Epithelial cell of esophagus (primary cell): ENCODE results near the gene KLK12.

Experiments used
- DNase-seq: peaks from one replicate; pipeline ENCODE4 v3.0.0; 2010; ENCODE audit warnings: low read depth
- H3K4me3 ChIP-seq: 2 replicates; pipeline ENCODE4 v1.5.1; 2011; ENCODE audit warnings: mild to moderate bottlenecking, low read length, control low read depth
- CTCF ChIP-seq: IDR thresholded peaks from 2 replicates; pipeline ENCODE4 v1.5.1; 2011; ENCODE audit warnings: low read depth, mild to moderate bottlenecking, low read length, control low read depth, inconsistent platforms; ENCODE audit not compliant: insufficient read depth; ENCODE audit errors: missing control alignments

KLK12 gene

DNA sequence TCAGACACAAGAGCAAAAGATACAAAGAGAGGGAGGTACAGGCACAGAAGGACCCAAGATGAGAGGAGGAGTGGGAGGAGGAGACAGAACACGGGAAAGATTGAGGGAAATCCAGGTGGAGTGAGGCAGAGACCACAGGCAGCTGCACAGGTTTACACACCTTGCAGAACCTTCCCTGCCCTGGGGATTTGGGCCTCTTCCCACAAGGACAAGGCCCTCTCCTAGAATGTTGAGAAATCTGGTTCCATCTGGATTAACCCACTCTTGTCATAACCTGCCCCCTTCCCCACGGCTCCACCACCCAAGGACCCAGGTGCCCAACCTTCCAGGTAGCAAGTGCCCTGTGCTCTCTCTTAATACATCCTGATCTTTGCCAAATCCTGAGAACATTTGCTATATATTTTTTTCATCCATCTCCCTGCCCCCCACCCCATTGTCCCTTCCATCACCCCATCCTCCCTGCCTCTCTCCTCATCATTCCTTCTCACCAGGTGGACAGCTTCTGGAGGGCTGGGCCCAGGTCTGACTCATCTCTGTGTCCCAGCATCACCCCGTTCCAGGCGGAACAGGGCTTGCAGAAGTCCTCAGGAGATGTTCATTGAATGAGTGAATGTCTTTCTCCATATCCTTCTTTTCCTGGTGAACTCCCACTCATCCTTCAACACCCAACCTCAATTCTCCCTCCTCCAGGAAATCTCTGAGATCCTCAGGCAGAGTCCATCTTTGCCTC is 24.6 kb downstream of the KLK12 start:
- peak; percentile 53 for DNase-seq
- H3K4me3 ChIP-seq = no peak overlapping the region
- TF ChIP-seq CTCF = no peak

GRCh38 chr19:51009061-51009891 is 25.5 kb downstream of the KLK12 start:
- TF ChIP-seq CTCF = no peak
- no peak for DNase-seq
- H3K4me3 ChIP-seq = no peak overlapping the region

- no peak for DNase-seq
- no peak overlapping the region for H3K4me3 ChIP-seq
- no peak for TF ChIP-seq CTCF
These were observed 27.3 kb downstream of the KLK12 start for GRCh38 chr19:51007488-51007887.

DNA sequence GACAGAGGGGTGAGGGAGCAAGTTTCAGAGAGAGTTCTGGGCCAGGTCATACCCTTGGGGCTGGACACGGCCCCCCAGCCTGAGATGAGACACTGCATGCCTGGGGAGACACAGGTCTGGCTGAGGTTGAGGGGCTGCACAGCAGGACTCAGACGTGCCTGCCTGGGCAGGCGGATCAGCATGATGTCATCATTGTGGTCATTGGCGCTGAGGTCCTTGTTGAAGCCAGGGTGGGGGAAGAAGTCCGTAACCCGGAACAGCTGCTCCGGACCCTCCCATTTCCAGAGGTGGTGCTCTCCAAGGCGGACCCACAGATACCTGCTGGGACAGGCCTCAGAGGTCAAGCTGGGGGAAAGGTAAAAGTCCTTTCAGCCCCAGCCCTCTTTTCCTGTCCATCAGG is 28.4 kb downstream of the KLK12 start:
- DNase-seq = no peak
- no peak overlapping the region for H3K4me3 ChIP-seq
- no peak for TF ChIP-seq CTCF

DNA sequence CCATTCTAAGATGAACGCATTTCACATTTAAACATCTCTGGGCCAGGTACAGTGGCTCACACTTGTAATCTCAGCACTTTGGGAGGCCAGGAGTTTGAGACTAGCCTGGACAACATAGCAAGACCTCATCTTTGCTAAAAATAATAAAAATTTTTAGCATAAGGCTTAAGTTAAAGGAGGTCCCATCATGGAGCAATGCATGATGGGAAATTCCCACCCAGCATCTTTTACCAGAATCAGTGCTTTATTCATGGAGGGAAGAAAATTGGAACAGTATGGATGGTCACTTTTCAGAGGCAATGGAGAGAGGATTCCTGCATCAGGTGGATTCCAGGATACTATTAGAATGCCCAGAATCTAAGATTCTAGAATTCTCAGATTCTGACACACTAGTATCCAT is 29.6 kb downstream of the KLK12 start:
- TF ChIP-seq CTCF = no peak
- H3K4me3 ChIP-seq = no peak overlapping the region
- DNase-seq = no peak

- no peak for TF ChIP-seq CTCF
- no peak for DNase-seq
- H3K4me3 ChIP-seq = no peak overlapping the region
These were observed 31.5 kb downstream of the KLK12 start for GRCh38 chr19:51003316-51003715.
